ENCODE data around the gene AIP. TPM values are rescaled to one million over a fixed set of nuclear protein-coding genes. Genes with fewer than 3 reads are reported as not detected.

AIP gene
- total RNA-seq, 4 donors from 2014 or later = 88.2 to 117 (median 96.0) TPM

DNA sequence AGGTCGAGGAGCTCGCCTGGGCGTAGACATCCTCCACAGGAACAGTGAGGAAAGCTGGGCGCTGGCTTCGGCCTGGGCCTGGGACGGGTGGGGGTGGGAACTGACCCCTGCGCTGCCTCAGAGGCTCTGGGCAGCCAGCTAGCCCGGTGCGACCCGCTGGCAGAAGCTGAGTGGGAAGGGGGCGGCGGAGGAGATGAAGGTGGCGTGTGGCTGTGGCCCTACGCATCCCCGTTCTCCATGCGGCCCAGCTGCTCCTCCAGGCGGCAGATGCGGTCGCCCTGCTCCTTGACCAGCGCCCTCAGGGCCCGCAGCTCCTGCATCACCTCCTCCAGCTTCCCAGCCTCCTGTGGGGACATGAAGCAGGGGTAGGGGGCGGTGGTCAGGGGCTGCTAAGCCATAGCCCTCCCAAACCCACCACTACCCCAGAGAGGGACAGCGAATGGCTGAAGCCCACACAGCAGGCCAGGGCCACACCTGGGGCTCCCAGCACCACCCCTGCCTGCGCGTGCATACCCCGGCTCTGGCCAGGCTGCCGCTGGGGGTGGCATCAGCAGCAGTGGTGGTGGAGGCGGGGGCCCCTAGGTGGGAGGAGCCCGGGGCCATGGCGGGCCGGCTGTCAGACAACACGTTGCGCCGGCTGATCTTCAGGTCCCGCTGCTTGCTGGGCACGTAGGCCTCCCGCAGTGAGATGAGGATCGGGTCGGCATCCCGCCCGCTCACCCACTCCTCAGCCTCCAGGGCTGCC lies 44.5 kb upstream of the AIP start:
- WGBS, 2 donors = 68 to 83% methylated on average over 30 to 36 of the region's 41 CpGs
- no peak for DNase-seq (ENCODE audit: low spot score in 2 of 2)
- Histone ChIP-seq H3K36me3 (peaks cover 0 to 87% (median 5%) of the 10 kb centered on the region in 3 donors), H3K27me3 (no peaks in the 10 kb centered on the region), H3K4me1 (peaks cover 0 to 57% (median 19%) of the 10 kb centered on the region in 4 donors), H3K9me3 (no peaks in the 10 kb centered on the region), H3K27ac (peak overlapping the region in 3 of 4 donors; percentile 65 to 83 (median 74)), H3K4me3 (peak overlapping the region in 2 of 4 donors; percentile 12 to 55)
- TF ChIP-seq POLR2A (IDR thresholded peaks at IDR 0.05) = no peak
- TF ChIP-seq, protein P1, sequence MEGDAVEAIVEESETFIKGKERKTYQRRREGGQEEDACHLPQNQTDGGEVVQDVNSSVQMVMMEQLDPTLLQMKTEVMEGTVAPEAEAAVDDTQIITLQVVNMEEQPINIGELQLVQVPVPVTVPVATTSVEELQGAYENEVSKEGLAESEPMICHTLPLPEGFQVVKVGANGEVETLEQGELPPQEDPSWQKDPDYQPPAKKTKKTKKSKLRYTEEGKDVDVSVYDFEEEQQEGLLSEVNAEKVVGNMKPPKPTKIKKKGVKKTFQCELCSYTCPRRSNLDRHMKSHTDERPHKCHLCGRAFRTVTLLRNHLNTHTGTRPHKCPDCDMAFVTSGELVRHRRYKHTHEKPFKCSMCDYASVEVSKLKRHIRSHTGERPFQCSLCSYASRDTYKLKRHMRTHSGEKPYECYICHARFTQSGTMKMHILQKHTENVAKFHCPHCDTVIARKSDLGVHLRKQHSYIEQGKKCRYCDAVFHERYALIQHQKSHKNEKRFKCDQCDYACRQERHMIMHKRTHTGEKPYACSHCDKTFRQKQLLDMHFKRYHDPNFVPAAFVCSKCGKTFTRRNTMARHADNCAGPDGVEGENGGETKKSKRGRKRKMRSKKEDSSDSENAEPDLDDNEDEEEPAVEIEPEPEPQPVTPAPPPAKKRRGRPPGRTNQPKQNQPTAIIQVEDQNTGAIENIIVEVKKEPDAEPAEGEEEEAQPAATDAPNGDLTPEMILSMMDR (IDR thresholded peaks at IDR 0.05) = no peak
- no peak for TF ChIP-seq EP300 (IDR thresholded peaks at IDR 0.05)

DNA sequence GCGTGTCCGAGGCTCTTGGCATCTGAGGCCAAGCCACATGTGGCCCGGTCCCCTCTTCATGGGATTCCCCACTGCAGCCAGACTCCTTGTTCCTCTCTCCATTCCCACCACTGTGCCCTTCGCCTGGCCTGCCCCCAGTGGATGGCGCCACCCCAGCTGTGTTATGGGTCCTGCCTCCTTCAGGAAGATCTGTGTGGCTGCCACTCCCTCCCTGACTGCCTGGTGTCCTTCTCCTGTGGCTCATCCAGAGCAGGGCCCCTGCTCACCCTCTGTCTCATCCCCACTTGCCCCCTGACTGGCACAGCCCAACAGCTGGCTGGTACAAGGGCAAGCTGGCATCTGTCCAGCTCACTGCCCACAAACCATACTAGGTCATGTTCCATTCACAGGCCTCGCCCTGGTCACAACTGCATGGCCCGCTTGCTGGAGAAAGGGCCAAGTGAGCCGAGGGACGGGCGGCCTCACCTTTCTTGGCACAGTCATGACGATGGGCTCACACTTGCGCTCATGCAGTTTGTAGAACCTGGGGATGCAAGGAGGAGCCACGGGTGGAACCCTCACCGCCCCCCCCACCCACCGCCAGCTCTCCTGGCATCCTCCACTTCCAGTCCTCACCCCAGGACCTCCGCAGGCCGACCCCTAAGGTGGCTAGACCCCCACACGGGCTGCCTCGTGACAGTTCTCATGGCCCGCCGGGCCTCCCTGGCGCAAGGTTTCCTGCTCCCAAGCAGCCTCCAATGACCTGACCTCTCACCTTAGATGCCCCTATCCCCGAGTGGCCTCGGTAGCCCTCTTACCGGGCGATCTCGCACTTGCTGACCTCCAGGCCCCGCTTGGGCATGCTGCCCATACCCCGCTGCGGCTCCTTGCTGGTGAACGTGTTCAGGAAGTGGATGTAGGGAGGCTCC lies 43.3 kb upstream of the AIP start:
- peaks cover 0 to 75% (median 0%) of the 10 kb centered on the region in 3 donors for H3K36me3 ChIP-seq
- peaks cover 0 to 64% (median 26%) of the 10 kb centered on the region in 4 donors for H3K4me1 ChIP-seq
- WGBS, 2 donors = 53 to 54% methylated on average over 30 to 31 of the region's 31 CpGs
- no peaks in the 10 kb centered on the region for H3K27me3 ChIP-seq
- TF ChIP-seq EP300 (IDR thresholded peaks at IDR 0.05) (peak in 1 of 2 donors; percentile 15), POLR2A (IDR thresholded peaks at IDR 0.05) (no peak)
- TF ChIP-seq, protein P1 (IDR thresholded peaks at IDR 0.05) = peak in 1 of 5 experiments; percentile 13
- peak overlapping the region in 3 of 4 donors; percentile 65 to 83 (median 74) for H3K27ac ChIP-seq
- DNase-seq (ENCODE audit: low spot score in 2 of 2) = peak in 1 of 2 donors; percentile 36
- H3K4me3 ChIP-seq = no peak overlapping the region
- H3K9me3 ChIP-seq = no peaks in the 10 kb centered on the region

DNA sequence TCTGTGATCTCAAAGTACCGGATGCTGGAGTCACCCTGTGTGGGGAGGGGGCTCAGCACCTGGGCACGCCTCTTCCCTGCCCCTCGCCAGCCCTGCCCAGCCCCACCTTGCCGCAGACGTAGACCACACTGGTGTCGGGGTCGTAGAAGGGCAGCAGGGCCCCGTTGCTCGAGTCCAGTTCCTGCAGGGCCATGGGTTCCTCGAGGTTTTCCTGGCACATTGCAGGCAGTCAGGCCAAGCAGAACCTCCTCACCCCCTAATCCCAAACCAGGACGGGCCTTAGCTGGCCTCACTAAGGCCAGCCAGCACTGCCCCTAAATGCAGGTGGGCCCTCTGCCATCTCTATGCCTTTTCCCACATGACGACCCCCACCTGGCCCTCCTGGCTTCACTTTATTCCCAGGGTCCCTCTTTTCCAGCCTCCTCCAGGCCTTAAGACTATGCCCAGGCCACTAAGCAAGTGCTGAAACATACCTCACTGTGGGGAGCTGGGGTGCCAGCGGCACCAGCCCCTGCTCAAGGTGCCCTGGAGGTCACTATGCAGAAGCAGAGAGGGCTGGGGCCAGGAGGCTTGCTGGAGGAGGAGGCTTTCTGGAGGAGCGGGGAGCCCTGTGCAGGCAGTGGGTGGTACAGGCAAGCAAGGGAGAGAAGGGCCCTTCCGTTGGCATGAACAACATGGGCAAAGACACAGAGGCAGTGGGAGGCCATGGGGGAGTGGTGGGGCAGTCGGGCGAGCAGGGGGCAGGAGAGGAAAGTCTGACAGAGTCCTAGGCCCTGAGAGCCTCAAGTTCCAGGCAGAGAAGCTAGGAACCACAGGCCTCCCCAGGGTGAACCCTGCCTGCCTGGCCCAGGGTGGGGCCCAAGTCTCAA lies 42.4 kb upstream of the AIP start:
- TF ChIP-seq EP300 (IDR thresholded peaks at IDR 0.05) (no peak), POLR2A (IDR thresholded peaks at IDR 0.05) (no peak)
- TF ChIP-seq, protein P1 (IDR thresholded peaks at IDR 0.05) = no peak
- no peak for DNase-seq (ENCODE audit: low spot score in 2 of 2)
- Histone ChIP-seq H3K4me1 (peaks cover 0 to 72% (median 28%) of the 10 kb centered on the region in 4 donors), H3K36me3 (peaks cover 0 to 66% (median 0%) of the 10 kb centered on the region in 3 donors), H3K27ac (peak overlapping the region in 3 of 4 donors; percentile 65 to 83 (median 74)), H3K4me3 (no peak overlapping the region), H3K27me3 (no peaks in the 10 kb centered on the region), H3K9me3 (no peaks in the 10 kb centered on the region)
- 65 to 76% methylated on average over 17 of the region's 17 CpGs for WGBS, 2 donors

DNA sequence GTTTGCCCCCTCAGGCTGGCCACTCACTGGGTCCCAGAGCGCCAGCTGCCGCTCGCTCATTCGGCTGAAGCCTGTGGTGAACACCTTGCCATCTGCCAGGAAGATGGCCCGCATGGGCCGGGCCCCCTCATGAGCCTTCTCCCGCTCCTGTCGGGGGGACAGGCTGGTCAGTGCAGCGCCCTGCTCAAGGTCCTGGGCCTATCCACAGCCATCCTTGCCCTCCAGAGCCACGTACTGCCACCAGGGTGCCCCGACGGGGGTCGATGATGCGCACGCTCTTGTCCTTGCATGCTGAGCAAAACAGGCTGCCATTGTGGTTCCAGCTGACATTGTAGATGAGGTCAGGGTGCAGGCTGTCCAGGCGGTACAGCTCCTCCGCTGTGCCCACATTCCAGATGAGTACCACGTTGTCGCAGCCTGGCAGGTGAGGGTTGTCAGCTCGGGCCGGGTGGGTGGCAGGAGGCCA lies 41.7 kb upstream of the AIP start:
- Histone ChIP-seq H3K4me1 (peaks cover 0 to 69% (median 31%) of the 10 kb centered on the region in 4 donors), H3K27me3 (no peaks in the 10 kb centered on the region), H3K9me3 (no peaks in the 10 kb centered on the region), H3K27ac (peak overlapping the region in 1 of 4 donors; percentile 74), H3K4me3 (no peak overlapping the region), H3K36me3 (peaks cover 0 to 59% (median 0%) of the 10 kb centered on the region in 3 donors)
- TF ChIP-seq POLR2A (IDR thresholded peaks at IDR 0.05) (no peak), EP300 (IDR thresholded peaks at IDR 0.05) (no peak)
- 85 to 86% methylated on average over 6 to 12 of the region's 21 CpGs for WGBS, 2 donors
- DNase-seq (ENCODE audit: low spot score in 2 of 2) = no peak
